Measurements from ENCODE around the gene TIMM13. TPM values are rescaled to one million over a fixed set of nuclear protein-coding genes. Genes with fewer than 3 reads are reported as not detected.

The TIMM13 gene
- total RNA-seq, 5 donors from 2014 or later (not counting 1 experiment from before 2014, with no cell fraction given), result 22.4 to 50.9 (median 33.7) TPM

- DNase-seq (no peak), ATAC-seq (replicated peaks in 1 of 4) (no peak)
- Histone ChIP-seq H3K27me3 (replicated peaks in 1 of 2; ENCODE audit: control insufficient read depth in 2 of 2, extremely low read depth in 1 of 2, insufficient read depth in 2 of 2, low read length in 1 of 2) (peaks cover 0 to 31% of the 10 kb centered on the region in 2 experiments), H3K36me3 (ENCODE audit: control insufficient read depth in 2 of 2, extremely low read depth in 1 of 2, insufficient read depth in 1 of 2, low read length in 1 of 2) (no peaks in the 10 kb centered on the region), H3K4me3 (ENCODE audit: control insufficient read depth in 1 of 2, extremely low read depth in 1 of 2, low read length in 1 of 2) (no peak overlapping the region), H3K27ac (ENCODE audit: low read length) (no peak overlapping the region), H3K4me1 (ENCODE audit: control insufficient read depth in 1 of 2, extremely low read depth in 1 of 2, insufficient read depth in 2 of 2, low read length in 2 of 2) (peaks cover 0 to 11% of the 10 kb centered on the region in 2 experiments), H3K9me3 (no peaks in the 10 kb centered on the region)
- H3K27me3 Mint-ChIP-seq, result peaks cover 0 to 7% of the 10 kb centered on the region in 2 donors
- ChIA-PET POLR2A (no interaction called here), CTCF (interaction anchor here in 1 of 2 donors (0.6 to 0.7 kb wide), 3 partner anchors 230 to 233 kb away, joined by 3 to 8 read pairs (median 3); no protein-coding TSS in a partner anchor)
- H3K27ac Mint-ChIP-seq, result no peak overlapping the region
- no peaks in the 10 kb centered on the region for H3K9me3 Mint-ChIP-seq
- WGBS (ENCODE audit: insufficient coverage), result 73% methylated on average over 7 of the region's 7 CpGs
- no peaks in the 10 kb centered on the region for H3K36me3 Mint-ChIP-seq
- H3K4me1 Mint-ChIP-seq, result peaks cover 2 to 6% (median 3%) of the 10 kb centered on the region in 3 donors
- H3K4me3 Mint-ChIP-seq, result no peak overlapping the region
Observed at GRCh38 chr19:2392366-2392765, 35.0 kb downstream of the TIMM13 start.

DNA sequence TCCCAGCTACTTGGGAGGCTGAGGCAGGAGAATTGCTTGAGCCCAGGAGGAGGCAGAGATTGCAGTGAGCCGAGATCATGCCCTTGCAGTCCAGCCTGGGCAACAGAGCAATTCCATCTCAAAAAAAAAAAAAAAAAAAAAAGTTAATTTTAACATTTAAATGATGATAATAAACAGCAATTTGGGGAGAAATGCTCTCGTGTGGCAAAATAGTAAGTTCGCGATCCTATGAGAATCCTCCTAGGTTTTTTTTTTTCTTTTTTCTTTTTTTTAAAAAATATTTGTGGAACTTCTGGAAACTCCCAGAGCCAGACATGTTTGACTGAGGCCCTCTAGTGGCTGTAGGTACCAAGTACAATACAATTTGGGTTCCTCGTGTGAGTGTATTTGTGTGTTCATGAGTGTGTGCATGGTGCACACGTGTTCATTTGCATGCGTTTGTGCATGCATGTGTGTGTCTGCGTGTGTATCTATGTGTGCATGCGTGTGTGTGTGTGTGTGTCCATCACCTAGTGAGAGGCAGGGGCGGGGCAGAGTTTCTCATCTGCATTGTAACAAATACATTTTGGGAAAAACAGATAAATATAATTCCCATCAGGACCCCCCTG lies 36.2 kb downstream of the TIMM13 start:
- H3K36me3 Mint-ChIP-seq, result no peaks in the 10 kb centered on the region
- no peaks in the 10 kb centered on the region for H3K9me3 Mint-ChIP-seq
- Histone ChIP-seq H3K9me3 (no peaks in the 10 kb centered on the region), H3K27me3 (replicated peaks in 1 of 2; ENCODE audit: control insufficient read depth in 2 of 2, extremely low read depth in 1 of 2, insufficient read depth in 2 of 2, low read length in 1 of 2) (peaks cover 0 to 25% of the 10 kb centered on the region in 2 experiments), H3K4me1 (ENCODE audit: control insufficient read depth in 1 of 2, extremely low read depth in 1 of 2, insufficient read depth in 2 of 2, low read length in 2 of 2) (peaks cover 0 to 11% of the 10 kb centered on the region in 2 experiments), H3K4me3 (ENCODE audit: control insufficient read depth in 1 of 2, extremely low read depth in 1 of 2, low read length in 1 of 2) (no peak overlapping the region), H3K36me3 (ENCODE audit: control insufficient read depth in 2 of 2, extremely low read depth in 1 of 2, insufficient read depth in 1 of 2, low read length in 1 of 2) (no peaks in the 10 kb centered on the region), H3K27ac (ENCODE audit: low read length) (no peak overlapping the region)
- ChIA-PET CTCF (interaction anchor here (0.7 kb wide), 2 partner anchors 231 to 1960 kb away, joined by 6 to 8 read pairs; no protein-coding TSS in a partner anchor), POLR2A (no interaction called here)
- no peak overlapping the region for H3K27ac Mint-ChIP-seq
- H3K27me3 Mint-ChIP-seq, result peaks cover 0 to 7% of the 10 kb centered on the region in 2 donors
- H3K4me1 Mint-ChIP-seq, result peaks cover 2 to 6% (median 3%) of the 10 kb centered on the region in 3 donors
- 0% methylated on average over 1 of the region's 10 CpGs for WGBS (ENCODE audit: insufficient coverage)
- ATAC-seq (replicated peaks in 1 of 4) (peak; percentile 68 to 75 (median 69)), DNase-seq (peak in 31 of 35 experiments; percentile 3 to 79 (median 22))
- H3K4me3 Mint-ChIP-seq, result no peak overlapping the region

- H3K27ac Mint-ChIP-seq, result no peak overlapping the region
- Histone ChIP-seq H3K9me3 (no peaks in the 10 kb centered on the region), H3K36me3 (ENCODE audit: control insufficient read depth in 2 of 2, extremely low read depth in 1 of 2, insufficient read depth in 1 of 2, low read length in 1 of 2) (no peaks in the 10 kb centered on the region), H3K4me3 (ENCODE audit: control insufficient read depth in 1 of 2, extremely low read depth in 1 of 2, low read length in 1 of 2) (no peak overlapping the region), H3K27me3 (replicated peaks in 1 of 2; ENCODE audit: control insufficient read depth in 2 of 2, extremely low read depth in 1 of 2, insufficient read depth in 2 of 2, low read length in 1 of 2) (peaks cover 0 to 23% of the 10 kb centered on the region in 2 experiments), H3K4me1 (ENCODE audit: control insufficient read depth in 1 of 2, extremely low read depth in 1 of 2, insufficient read depth in 2 of 2, low read length in 2 of 2) (peaks cover 0 to 8% of the 10 kb centered on the region in 2 experiments), H3K27ac (ENCODE audit: low read length) (no peak overlapping the region)
- no peaks in the 10 kb centered on the region for H3K9me3 Mint-ChIP-seq
- ChIA-PET POLR2A (interaction anchor here in 1 of 2 donors (0.6 kb wide), 1 partner anchor 152 kb away, joined by 9 read pairs; no protein-coding TSS in a partner anchor), CTCF (no interaction called here)
- H3K4me1 Mint-ChIP-seq, result peaks cover 2 to 6% (median 3%) of the 10 kb centered on the region in 3 donors
- H3K36me3 Mint-ChIP-seq, result no peaks in the 10 kb centered on the region
- H3K27me3 Mint-ChIP-seq, result peaks cover 0 to 7% of the 10 kb centered on the region in 2 donors
- ATAC-seq (replicated peaks in 1 of 4) (no peak), DNase-seq (no peak)
- 88% methylated on average over 19 of the region's 21 CpGs for WGBS (ENCODE audit: insufficient coverage)
- no peak overlapping the region for H3K4me3 Mint-ChIP-seq
Observed at GRCh38 chr19:2389594-2389993, 37.8 kb downstream of the TIMM13 start.

GRCh38 chr19:2387367-2388288 lies 39.8 kb downstream of the TIMM13 start:
- no peak for ATAC-seq (replicated peaks in 1 of 4)

GRCh38 chr19:2385053-2385721 lies 42.2 kb downstream of the TIMM13 start:
- H3K36me3 Mint-ChIP-seq, result no peaks in the 10 kb centered on the region
- H3K9me3 Mint-ChIP-seq, result peaks cover 0 to 5% (median 4%) of the 10 kb centered on the region in 3 donors
- 50% methylated on average over 20 of the region's 37 CpGs for WGBS (ENCODE audit: insufficient coverage)

More at GRCh38 chr19:2387367-2388288, 39.8 kb downstream of the TIMM13 start:
- ChIA-PET POLR2A (no interaction called here), CTCF (no interaction called here)
- H3K4me3 ChIP-seq (ENCODE audit: control insufficient read depth in 1 of 2, extremely low read depth in 1 of 2, low read length in 1 of 2), result no peak overlapping the region
- Mint-ChIP-seq H3K9me3 (no peaks in the 10 kb centered on the region), H3K4me1 (peaks cover 2 to 6% (median 3%) of the 10 kb centered on the region in 3 donors), H3K36me3 (no peaks in the 10 kb centered on the region), H3K27ac (no peak overlapping the region), H3K4me3 (no peak overlapping the region), H3K27me3 (peaks cover 0 to 5% of the 10 kb centered on the region in 2 donors)
- no peak for DNase-seq
- H3K27ac ChIP-seq (ENCODE audit: low read length), result no peak overlapping the region
- H3K27me3 ChIP-seq (replicated peaks in 1 of 2; ENCODE audit: control insufficient read depth in 2 of 2, extremely low read depth in 1 of 2, insufficient read depth in 2 of 2, low read length in 1 of 2), result peaks cover 0 to 34% of the 10 kb centered on the region in 2 experiments
- H3K9me3 ChIP-seq, result no peaks in the 10 kb centered on the region
- H3K36me3 ChIP-seq (ENCODE audit: control insufficient read depth in 2 of 2, extremely low read depth in 1 of 2, insufficient read depth in 1 of 2, low read length in 1 of 2), result no peaks in the 10 kb centered on the region
- WGBS (ENCODE audit: insufficient coverage), result 78% methylated on average over 12 of the region's 20 CpGs
- peaks cover 0 to 3% of the 10 kb centered on the region in 2 experiments for H3K4me1 ChIP-seq (ENCODE audit: control insufficient read depth in 1 of 2, extremely low read depth in 1 of 2, insufficient read depth in 2 of 2, low read length in 2 of 2)

More at GRCh38 chr19:2385053-2385721, 42.2 kb downstream of the TIMM13 start:
- no peak overlapping the region for H3K4me3 ChIP-seq (ENCODE audit: control insufficient read depth in 1 of 2, extremely low read depth in 1 of 2, low read length in 1 of 2)
- Mint-ChIP-seq H3K4me3 (no peak overlapping the region), H3K27ac (no peak overlapping the region), H3K4me1 (no peaks in the 10 kb centered on the region), H3K27me3 (peaks cover 4 to 5% of the 10 kb centered on the region in 2 donors)
- DNase-seq, result peak in 3 of 35 experiments; percentile 3 to 18 (median 12)
- CTCF ChIA-PET, result interaction anchor here (0.6 to 0.7 kb wide), 2 partner anchors 41 to 229 kb away, joined by 3 read pairs; no protein-coding TSS in a partner anchor
- no peak for ATAC-seq (replicated peaks in 1 of 4)
- no peak overlapping the region for H3K27ac ChIP-seq (ENCODE audit: low read length)
- POLR2A ChIA-PET, result no interaction called here
- no peaks in the 10 kb centered on the region for H3K9me3 ChIP-seq
- H3K36me3 ChIP-seq (ENCODE audit: control insufficient read depth in 2 of 2, extremely low read depth in 1 of 2, insufficient read depth in 1 of 2, low read length in 1 of 2), result no peaks in the 10 kb centered on the region
- H3K27me3 ChIP-seq (replicated peaks in 1 of 2; ENCODE audit: control insufficient read depth in 2 of 2, extremely low read depth in 1 of 2, insufficient read depth in 2 of 2, low read length in 1 of 2), result peaks cover 0 to 35% of the 10 kb centered on the region in 2 experiments
- H3K4me1 ChIP-seq (ENCODE audit: control insufficient read depth in 1 of 2, extremely low read depth in 1 of 2, insufficient read depth in 2 of 2, low read length in 2 of 2), result no peaks in the 10 kb centered on the region

Data from T-cell (primary cell).